ENCODE measurements around the gene BAHCC1.

The BAHCC1 gene

GRCh38 chr17:81367171-81367570 lies 28.1 kb upstream of the BAHCC1 start:
- DNase-seq, result no peak

DNA sequence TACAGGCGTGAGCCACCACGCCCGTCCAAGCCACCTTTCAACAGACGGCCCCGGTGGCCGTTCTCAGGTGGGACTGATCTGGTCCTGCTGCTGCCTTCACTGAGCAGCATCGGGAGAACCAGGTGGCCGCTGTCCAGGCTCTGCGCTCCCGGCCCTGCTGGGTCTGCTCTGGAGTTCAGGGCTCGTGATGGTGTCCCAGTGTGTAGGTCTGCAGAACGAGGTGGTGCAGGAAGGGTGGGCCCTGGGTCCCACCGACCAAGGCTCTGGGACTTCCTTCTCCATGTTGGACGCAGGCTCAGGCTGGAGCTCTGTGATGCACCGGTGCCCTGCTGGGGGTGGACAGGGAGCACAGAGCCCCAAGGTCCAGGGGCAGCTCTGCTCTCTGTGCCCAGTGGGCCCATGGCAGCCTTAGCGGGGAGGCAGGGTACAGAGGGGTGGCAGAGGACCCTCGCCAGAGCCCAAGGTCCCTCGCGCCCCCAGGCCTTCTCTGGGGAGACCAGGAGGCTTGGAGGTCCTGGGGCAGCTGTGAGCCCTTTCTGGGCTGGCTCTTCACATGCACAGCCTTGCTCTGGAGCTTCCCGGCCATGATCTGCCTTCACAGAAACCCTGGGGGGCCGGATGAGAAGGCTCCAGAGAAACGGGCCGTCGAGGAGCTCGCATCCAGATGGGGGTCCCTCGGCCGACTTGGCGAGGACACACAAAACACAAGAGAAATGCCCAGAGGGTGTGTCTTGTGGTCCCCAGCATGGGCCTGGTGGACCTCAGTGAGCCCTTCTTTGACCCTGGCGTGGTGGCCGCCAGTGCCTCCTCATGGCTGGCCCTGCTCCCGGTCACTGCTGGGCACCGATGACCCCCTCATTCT lies 26.9 kb upstream of the BAHCC1 start:
- DNase-seq, result no peak

DNA sequence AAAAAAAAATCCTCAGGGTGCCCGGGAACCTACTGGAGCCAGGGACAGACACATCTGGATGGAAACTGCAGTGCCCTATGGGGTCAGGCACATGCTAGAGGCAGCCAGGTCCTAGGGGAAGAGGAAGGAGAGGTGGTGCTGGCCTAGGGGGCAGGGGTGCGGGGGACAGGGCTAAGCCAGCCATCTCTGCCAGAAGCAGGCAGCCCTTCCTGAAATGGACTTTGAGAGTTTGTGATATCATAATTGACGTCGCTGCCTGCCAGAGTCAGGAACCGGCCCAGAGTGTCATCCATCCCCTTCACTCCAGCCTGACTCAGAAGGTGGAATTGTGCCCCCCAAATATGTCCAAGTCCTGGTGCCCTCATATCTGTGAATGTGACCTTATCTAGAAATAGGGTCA lies 25.0 kb upstream of the BAHCC1 start:
- DNase-seq, result no peak

GRCh38 chr17:81371910-81372760 lies 23.1 kb upstream of the BAHCC1 start:
- DNase-seq, result no peak

DNA sequence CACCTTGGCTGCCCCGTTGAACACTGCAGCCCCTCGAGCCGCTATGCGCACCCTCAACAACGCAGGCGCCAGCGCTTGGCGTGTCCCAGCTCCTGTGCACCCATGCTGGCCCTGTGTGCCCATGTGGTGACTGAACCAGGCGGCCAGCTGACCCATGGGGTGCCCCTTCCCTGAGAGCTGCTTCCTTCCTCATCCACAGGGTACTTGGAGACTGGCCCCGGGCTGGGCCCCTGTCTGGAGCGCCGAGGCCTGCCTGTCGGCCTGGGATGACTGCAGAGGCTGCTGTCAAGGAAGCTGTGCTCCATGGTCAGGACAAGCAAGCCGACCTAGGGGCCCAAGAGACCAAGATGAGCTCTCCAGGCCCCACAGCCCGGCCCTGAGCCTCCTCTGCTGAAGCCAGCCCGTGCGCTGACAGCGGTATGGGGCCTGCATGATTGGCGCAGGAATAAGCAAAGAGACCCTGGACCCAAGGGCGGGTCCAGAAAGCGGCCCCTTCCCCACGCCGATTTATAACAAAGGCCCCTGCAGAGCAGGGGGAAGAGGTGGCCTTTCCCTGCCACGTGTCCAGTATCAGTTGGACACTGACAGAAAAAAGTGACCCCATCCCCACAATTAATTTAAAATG lies 21.6 kb upstream of the BAHCC1 start:
- no peak for DNase-seq

DNA sequence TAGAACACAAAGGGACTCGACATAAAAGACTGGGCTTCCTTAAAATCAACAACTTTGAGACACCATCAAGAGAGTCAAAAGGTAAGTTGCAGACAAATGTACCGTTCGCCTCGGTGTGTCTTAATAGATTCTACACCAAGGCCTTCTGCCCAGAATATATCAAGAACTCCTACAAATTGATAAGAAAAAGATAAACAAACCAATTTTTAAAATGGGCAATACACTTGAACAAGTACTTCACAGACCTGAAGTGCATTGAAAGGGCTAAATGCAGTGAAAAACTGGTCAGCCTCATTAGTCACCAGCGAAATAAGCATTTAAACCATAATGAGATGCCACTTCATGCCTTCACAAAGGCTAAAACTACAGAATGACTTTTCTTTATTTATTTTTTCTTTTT lies 20.4 kb upstream of the BAHCC1 start:
- no peak for DNase-seq

GRCh38 chr17:81376946-81377714 lies 18.1 kb upstream of the BAHCC1 start:
- DNase-seq, result no peak

- DNase-seq, result no peak
Measured at GRCh38 chr17:81378941-81379511, 16.2 kb upstream of the BAHCC1 start.

DNA sequence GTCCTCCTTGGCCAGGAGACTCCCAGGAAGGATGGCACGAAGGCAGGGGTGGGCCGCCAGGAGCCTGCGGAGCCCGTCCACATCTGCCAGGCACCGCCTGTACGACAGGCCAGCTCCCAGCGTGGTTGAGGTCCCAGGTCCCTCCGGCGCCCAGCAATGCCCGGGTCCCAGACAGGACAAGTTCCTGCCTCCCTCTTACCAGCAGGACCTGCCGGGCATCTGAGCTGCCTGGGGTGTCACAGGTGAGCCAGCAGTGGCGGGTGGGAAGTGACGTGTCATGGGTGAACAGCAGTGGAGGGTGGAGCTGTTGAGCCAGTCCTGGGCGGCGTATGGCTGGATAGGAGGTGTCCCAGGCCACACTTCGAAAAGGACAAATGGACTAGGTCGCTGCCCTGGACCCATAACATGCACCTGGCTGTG lies 15.7 kb upstream of the BAHCC1 start:
- no peak for DNase-seq

GRCh38 chr17:81380131-81380530 lies 15.1 kb upstream of the BAHCC1 start:
- no peak for DNase-seq

- no peak for DNase-seq
Measured at GRCh38 chr17:81380666-81381518, 14.4 kb upstream of the BAHCC1 start.

DNA sequence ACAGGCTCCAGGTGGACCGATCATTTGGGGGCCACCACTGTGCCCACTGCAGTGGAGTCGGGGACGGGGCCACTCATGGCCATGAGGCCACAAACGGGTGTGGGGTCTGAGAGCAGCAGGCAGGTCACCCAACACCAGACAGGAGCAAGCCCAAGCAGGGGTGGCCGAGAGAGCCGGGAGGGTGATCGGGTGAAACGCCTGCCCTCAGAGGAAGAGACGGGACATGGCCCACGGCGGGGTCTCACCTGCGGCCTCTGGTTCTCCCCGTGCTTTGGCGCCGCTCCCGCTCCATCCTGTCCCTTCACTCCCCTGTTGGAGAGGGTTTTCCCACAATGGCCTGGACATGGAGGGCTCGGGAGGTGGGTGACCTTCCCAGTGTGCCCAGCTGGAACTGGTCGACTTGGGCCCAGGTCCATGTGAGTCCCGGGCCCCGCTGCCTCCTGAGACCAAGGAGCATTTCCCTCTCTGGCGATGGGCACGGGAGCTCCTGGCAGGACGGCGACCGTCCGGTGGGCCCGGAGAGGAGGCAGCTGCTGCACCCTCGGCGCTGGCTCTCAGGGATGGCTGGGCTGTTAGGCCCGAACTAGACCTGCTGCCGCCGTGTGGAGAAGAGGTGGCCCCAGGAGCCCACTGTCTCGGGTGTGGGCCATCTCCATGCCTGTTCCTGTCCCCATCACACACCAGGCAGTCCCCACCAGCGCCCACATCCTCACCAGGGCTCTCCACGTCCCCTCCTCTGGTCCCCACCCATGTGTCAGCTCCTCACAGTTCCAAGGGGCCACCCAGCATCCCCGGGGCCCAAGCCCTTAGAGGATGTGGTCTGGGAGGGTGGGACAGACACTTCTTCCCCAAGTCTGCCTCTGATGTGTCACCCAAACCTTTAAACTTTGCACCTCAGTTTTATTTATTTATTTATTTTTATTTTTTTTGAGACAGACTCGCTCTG lies 13.4 kb upstream of the BAHCC1 start:
- no peak for DNase-seq

DNA sequence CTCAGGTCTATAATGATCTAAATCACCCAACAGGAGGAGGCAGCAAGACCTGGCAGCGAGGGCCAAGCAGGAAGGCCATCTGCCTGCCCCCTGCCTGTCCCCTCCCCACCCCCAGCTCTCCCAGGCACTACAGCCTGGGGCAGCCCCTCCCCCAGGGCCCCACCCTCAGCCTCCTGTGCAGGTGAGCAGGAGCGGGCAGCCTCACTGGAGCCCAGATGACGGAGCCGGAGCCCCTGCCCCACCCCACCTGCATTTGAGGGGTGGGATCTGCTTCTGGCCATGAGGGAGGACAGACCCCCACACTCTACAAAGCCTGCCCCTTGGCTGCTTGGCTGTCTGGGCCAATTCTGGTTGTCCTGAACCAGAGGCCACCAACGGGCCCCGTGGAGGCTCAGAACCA lies 12.4 kb upstream of the BAHCC1 start:
- no peak for DNase-seq

DNA sequence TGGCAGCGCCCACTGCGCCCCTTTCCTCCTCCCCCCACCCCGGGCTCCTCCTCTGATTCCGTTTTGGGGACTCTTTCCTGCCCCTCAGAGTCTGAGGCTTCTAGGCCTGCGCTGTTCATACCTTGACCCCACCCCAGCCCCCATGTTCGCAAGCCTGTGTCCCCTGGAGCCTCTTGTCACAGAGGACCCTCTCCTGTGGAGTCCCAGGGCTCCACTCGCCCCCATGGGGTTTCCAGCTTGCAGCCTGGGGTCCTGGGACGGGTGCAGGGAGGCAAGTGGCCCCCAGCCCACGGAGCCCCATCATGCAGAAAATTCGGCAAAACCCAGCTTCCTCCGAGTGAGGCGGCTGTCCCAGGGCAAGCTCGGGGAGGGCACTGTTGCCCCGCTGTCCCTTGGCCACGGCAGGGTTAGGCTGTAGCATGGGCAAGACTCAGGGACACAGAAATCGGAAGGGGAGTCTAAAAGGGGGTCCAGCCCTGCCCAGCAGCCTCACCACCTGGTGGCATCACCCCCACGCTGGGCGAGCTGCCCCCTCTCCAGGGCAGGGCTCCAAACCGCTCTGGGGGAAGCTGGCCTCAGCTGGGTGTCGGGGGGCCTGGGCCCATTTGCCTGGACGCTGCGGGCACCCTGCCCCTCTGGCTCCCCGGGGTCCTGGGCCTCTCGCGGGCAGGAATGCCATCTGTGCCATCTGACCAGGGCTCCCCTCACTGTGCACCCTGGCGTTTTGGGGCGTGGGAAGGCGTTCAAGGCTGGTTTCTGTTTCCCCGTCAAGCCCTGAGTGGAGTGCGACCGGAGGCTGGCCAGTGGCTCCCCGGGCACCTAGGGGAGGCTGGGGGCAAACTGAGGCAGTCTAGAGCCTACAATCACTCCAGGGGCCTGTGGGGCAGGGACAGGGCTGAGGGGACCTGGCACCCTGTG lies 11.5 kb upstream of the BAHCC1 start:
- no peak for DNase-seq

- DNase-seq, result no peak
Measured at GRCh38 chr17:81384929-81385319, 10.3 kb upstream of the BAHCC1 start.

DNA sequence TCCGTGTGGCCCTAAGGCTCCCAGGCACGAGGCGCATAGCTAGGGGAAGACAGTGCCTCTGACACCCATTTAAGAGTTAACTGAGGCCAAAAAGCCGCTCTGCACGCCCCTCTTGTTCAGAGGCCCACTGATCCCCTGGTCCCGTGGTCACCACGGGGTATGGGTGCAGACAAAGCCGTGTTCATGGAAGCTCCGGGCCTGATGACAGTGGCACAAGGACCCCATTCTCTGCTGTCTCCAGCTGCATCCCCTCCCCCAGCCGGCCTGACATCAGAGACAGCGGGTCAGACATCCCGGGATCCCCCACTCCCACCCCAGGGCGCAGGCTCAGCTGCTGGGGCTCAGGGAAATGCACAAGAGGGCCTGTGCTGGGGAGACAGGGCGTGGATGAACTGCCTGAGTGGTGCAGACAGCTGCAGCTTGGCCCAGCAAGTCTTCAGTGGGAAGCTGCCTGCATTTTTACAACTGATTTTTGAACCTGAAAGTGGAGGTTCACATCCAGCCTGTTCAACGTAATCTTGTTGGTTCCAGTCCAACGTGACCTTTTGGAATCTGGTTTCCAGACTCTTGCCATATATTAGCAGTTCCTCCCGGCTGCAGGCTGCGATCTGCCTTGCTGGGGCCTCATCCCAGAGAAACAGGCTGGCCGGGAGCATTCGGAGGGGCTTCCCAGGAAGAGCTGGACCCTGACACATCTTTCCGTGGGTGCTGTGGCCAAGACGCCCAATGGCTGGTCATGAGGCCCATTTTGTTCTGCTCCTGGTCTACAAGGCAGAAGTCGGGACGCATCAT lies 9.7 kb upstream of the BAHCC1 start:
- DNase-seq, result no peak

DNA sequence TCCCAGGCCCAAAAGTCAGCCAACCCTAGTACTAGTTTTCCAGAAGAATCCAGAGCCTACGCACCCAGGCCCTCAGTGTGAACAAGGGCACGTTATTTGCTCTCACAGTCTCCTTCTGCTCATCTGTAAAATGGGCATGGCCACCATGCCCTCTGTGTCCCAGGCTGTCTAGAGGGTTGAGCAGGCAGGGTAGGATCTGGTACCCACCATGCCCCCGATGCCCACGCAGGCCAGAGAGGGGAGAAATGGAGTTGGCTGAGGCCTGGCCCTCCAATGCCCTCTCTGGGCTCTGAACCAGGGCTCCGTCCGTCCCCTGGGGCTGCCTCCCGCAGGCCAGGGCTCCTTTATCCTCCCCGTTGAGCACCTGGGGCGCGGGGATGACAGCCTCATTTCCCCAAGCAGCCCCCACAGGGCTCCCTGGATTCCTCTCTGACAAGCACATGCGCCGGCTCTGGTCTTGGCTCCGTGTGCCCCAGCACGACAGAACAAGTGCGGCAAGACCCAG lies 9.1 kb upstream of the BAHCC1 start:
- DNase-seq, result no peak

DNA sequence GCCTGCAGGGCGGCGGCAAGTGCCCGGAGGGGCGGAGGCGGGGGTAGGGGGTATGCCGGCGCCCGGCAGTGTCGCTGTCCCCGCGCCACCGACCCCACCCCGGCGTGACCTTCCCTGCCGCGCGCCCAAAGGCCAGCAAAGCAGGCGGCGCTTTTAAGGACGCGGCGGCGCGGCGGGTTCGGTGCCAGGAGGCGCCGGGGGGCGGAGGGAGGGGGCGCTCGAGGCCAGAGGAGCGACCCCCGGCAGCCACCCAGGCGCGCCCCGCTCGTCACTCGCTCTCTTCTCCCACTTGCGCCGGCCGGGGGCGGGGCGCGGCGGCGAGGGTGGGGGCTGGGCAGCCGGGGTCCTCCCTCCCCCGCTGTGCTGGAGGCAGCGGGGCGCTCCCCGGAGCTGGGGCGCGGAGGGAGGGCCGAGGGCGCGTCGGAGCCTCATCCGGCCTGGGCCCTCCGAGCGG lies 8.6 kb upstream of the BAHCC1 start:
- DNase-seq, result no peak

Data from T-helper 9 cell (primary cell).